Vagina (tissue), 2 donors: ENCODE results near the gene NFIX. TPM values are rescaled to one million over a fixed set of nuclear protein-coding genes. Genes with fewer than 3 reads are reported as not detected.

Experiments used
- DNase-seq, 2 donors: peaks; one replicate each; pipeline ENCODE4 v3.0.0-alpha.2; 2017; ENCODE audit errors: extremely low spot score in 2 of 2
- H3K27ac ChIP-seq: fragments of 200-600 bp; sonication (generic); one replicate; pipeline ENCODE4 v1.5.1; 2019
- H3K27me3 ChIP-seq: fragments of 200-600 bp; sonication (generic); one replicate; pipeline ENCODE4 v1.5.1; 2019
- H3K36me3 ChIP-seq, 2 donors: fragments of 200-600 bp; sonication (generic); one replicate each; pipeline ENCODE4 v1.5.1; 2017 to 2019
- H3K4me1 ChIP-seq: fragments of 200-600 bp; sonication (generic); one replicate; pipeline ENCODE4 v1.5.1; 2019
- H3K4me3 ChIP-seq, 2 donors: fragments of 200-600 bp; sonication (generic); 1 replicate in 1 of 2; 2 replicates in 1 of 2; pipeline ENCODE4 v1.5.1; 2016 to 2019
- H3K9me3 ChIP-seq: fragments of 200-600 bp; sonication (generic); one replicate; pipeline ENCODE4 v1.5.1; 2019
- POLR2A ChIP-seq, 2 donors: fragments of 450-650 bp; IDR thresholded peaks; one replicate each; pipeline ENCODE4 v1.6.1; 2017; ENCODE audit warnings: antibody characterized with exemption in 2 of 2, mild to moderate bottlenecking in 2 of 2, moderate library complexity in 2 of 2
- POLR2AphosphoS5 ChIP-seq, 2 donors: sonication (generic); formaldehyde crosslinking; IDR thresholded peaks; one replicate each; pipeline ENCODE4 v1.9.0; 2017; ENCODE audit warnings: antibody characterized with exemption in 2 of 2, mild to moderate bottlenecking in 2 of 2, low read depth in 1 of 2; ENCODE audit not compliant: insufficient read depth in 1 of 2
- intact Hi-C: fragments of 100-400 bp; cut with DNase I; formaldehyde crosslinking; loops from one replicate; pipeline ENCODE4 v1.15.1; 2023
- total RNA-seq: library from RNA; depleted of rRNA; stranded (reverse); fragments of >200 nt; gene quantifications from one replicate; pipeline ENCODE4 v1.2.3, GENCODE V29; 2016
- TF ChIP-seq, protein P1 (sequence below), 3 experiments: fragments of 450-650 bp in 2 of 3; fragments of 200-600 bp in 1 of 3; sonication (generic) in 1 of 3; IDR thresholded peaks; one replicate each; pipeline ENCODE4 v1.5.1; 2017 to 2019; ENCODE audit warnings: antibody characterized with exemption in 3 of 3, mild to moderate bottlenecking in 2 of 3, moderate library complexity in 2 of 3

The NFIX gene
- total RNA-seq, 1 donor from 2014 or later, result 81.8 TPM

DNA sequence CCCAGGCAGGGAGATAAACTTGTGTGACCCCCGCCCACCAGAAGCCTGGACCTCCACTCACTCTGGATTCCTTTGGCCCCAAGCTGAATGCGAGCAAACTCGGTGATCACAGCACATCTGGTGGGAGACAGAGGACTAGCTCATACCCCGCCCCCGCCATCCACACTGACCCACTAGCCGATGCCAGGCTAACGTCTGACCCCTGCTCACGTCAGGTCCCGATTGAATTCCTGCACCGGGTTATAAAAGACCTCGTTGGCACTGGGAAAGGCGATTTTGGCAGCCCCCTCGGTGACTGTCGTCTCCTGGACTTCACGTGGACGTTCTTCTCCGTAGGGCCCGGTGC, 120.6 kb downstream of the NFIX start:
- H3K4me3 ChIP-seq, result peak overlapping the region; percentile 92 to 99
- intact Hi-C loops, result no loop called here
- peak overlapping the region; percentile 78 for H3K27ac ChIP-seq
- DNase-seq, result no peak
- peaks cover 0 to 20% of the 10 kb centered on the region in 2 donors for H3K36me3 ChIP-seq
- H3K27me3 ChIP-seq, result no peaks in the 10 kb centered on the region
- H3K4me1 ChIP-seq, result peaks cover 52% of the 10 kb centered on the region
- no peak for TF ChIP-seq POLR2AphosphoS5 (IDR thresholded peaks at IDR 0.05; ENCODE audit: insufficient read depth in 1 of 2, low read depth in 1 of 2)
- no peak for TF ChIP-seq POLR2A (IDR thresholded peaks at IDR 0.05)
- TF ChIP-seq, protein P1, sequence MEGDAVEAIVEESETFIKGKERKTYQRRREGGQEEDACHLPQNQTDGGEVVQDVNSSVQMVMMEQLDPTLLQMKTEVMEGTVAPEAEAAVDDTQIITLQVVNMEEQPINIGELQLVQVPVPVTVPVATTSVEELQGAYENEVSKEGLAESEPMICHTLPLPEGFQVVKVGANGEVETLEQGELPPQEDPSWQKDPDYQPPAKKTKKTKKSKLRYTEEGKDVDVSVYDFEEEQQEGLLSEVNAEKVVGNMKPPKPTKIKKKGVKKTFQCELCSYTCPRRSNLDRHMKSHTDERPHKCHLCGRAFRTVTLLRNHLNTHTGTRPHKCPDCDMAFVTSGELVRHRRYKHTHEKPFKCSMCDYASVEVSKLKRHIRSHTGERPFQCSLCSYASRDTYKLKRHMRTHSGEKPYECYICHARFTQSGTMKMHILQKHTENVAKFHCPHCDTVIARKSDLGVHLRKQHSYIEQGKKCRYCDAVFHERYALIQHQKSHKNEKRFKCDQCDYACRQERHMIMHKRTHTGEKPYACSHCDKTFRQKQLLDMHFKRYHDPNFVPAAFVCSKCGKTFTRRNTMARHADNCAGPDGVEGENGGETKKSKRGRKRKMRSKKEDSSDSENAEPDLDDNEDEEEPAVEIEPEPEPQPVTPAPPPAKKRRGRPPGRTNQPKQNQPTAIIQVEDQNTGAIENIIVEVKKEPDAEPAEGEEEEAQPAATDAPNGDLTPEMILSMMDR (IDR thresholded peaks at IDR 0.05), result no peak
- H3K9me3 ChIP-seq, result no peaks in the 10 kb centered on the region

DNA sequence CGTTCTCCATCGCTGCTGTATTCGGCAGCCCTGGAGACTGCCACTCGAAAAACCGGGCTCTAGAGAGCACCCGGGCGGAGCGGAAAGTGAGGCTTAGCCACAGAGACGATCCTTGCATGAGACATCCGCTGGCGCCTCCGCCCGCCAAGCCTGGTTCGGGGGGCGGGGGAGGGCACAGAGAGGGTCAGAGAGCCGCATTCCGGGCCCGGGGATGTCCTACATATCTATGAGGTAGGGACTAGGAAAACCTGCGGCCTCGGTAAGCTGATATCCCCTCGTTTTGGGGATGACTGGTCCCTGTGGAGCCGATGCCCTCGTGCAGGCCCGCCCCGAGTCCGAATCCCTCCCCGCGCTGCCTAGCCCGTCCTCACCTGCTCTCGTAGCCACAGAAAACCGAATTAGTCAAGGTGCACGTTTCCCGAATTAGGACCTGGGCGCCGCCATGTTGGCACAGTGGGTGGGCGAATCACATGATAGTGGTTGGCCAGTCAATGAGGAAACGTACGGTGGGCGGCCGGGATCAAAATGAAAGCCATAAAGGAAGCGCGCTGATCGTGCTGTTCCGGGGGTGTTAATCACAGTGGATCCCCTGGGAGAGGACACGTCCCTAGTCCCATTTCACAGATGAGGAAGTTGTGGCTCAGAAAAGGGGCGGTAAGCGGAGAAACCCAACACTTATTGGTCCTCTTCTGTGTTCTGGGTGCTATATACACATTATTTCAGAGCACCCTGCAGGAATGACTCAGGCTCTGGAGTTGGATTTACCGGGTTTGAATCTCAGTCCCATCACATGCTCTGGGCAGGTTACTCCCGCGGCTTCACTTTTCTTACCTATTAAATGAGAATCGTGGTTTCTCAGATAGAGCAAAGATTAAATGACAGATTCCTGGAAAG, 121.3 kb downstream of the NFIX start, which contains the start of gene TRMT1:
TRMT1 (minus strand) TSS at position 459 of the 894 bp plus-strand sequence; CDS start at position 118, 341 bp downstream.
- intact Hi-C loops, result no loop called here
- peaks cover 0 to 20% of the 10 kb centered on the region in 2 donors for H3K36me3 ChIP-seq
- DNase-seq, result no peak
- TF ChIP-seq, protein P1 (IDR thresholded peaks at IDR 0.05), result peak in 1 of 3 experiments; percentile 5
- TF ChIP-seq POLR2A (IDR thresholded peaks at IDR 0.05), result no peak
- TF ChIP-seq POLR2AphosphoS5 (IDR thresholded peaks at IDR 0.05; ENCODE audit: insufficient read depth in 1 of 2, low read depth in 1 of 2), result peak; percentile 87 to 96
- H3K4me3 ChIP-seq, result peak within 1 kb of the TSS; percentile 92 to 99
- peak within 1 kb of the TSS; percentile 78 for H3K27ac ChIP-seq
- H3K4me1 ChIP-seq, result peaks cover 52% of the 10 kb centered on the region
- no peaks in the 10 kb centered on the region for H3K27me3 ChIP-seq
- H3K9me3 ChIP-seq, result no peaks in the 10 kb centered on the region

DNA sequence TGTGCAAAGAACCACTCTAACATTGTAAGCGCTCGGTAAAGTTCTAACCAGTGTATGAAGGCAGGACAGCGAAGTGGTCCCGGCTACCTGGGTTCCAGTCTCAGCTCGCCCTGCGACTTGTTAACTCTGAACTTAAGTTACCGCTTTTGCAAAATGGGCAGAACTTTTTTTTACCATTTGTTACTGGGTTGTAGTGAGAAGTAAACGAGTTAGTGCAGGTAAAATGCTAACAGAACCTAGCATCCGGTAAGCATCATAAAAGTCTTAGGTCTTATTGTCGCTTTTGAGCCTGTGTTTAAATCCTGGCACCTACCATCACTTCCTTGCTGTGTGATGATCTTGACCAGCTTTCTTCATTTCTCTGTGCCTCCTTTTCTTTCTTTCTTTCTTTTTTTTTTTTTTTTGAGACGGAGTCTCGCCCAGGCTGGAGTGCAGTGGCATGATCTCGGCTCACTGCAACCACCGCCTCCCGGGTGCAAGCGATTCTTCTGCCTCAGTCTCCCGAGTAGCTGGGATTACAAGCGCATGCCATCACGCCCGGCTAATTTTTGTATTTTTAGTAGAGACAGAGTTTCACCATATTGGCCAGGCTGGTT, 122.0 kb downstream of the NFIX start:
- Histone ChIP-seq H3K4me3 (peak overlapping the region; percentile 92 to 99), H3K27ac (peak overlapping the region; percentile 78), H3K9me3 (no peaks in the 10 kb centered on the region), H3K36me3 (peaks cover 0 to 17% of the 10 kb centered on the region in 2 donors), H3K4me1 (peaks cover 58% of the 10 kb centered on the region), H3K27me3 (no peaks in the 10 kb centered on the region)
- TF ChIP-seq POLR2A (IDR thresholded peaks at IDR 0.05) (no peak), POLR2AphosphoS5 (IDR thresholded peaks at IDR 0.05; ENCODE audit: insufficient read depth in 1 of 2, low read depth in 1 of 2) (no peak)
- TF ChIP-seq, protein P1 (IDR thresholded peaks at IDR 0.05), result no peak
- intact Hi-C loops, result no loop called here
- DNase-seq, result no peak

DNA sequence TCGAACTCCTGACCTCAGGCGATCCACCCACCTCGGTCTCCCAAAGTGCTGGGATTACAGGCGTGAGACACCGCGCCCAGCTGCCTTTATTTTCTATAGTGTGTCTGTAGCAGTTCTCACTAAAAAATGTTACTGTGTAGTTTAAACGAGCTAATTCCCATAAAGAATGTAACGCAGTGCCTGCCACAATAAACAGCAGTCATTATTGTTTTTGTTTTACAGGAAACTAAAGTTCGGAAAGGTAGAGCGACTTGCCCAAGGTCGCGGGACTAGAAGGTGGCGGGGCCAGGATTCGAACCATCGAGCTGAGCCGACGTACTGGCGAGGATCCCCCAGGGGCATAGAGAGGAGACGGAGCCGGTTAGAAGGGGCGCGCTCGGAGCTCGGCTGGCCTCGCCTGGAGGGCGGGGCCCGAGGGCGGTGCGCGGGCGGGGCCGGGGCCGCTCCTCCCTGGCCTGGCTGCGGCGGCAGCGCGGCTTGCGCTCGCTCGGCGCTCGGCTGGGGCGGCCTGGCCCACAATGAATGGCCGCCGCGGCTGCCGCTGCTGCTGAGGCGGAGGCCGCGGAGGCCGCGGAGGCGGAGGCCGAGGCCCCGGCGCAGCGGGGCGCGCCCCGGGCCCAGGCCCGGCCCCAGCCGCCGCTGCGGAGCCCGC, 122.6 kb downstream of the NFIX start, which contains the start of gene NACC1:
NACC1 (plus strand) TSS at position 493 of the 652 bp plus-strand sequence. CDS start 16,944 bp downstream, outside the sequence.
- no peak for DNase-seq
- intact Hi-C loops, result no loop called here
- H3K27ac ChIP-seq, result peak within 1 kb of the TSS; percentile 78
- H3K27me3 ChIP-seq, result no peaks in the 10 kb centered on the region
- H3K4me1 ChIP-seq, result peaks cover 58% of the 10 kb centered on the region
- peaks cover 0 to 11% of the 10 kb centered on the region in 2 donors for H3K36me3 ChIP-seq
- H3K4me3 ChIP-seq, result peak within 1 kb of the TSS; percentile 92 to 99
- H3K9me3 ChIP-seq, result no peaks in the 10 kb centered on the region
- TF ChIP-seq POLR2A (IDR thresholded peaks at IDR 0.05), result no peak
- peak; percentile 37 to 44 for TF ChIP-seq POLR2AphosphoS5 (IDR thresholded peaks at IDR 0.05; ENCODE audit: insufficient read depth in 1 of 2, low read depth in 1 of 2)
- TF ChIP-seq, protein P1 (IDR thresholded peaks at IDR 0.05), result no peak
